ENCODE measurements around the gene CR1L. TPM values are rescaled to one million over a fixed set of nuclear protein-coding genes. Genes with fewer than 3 reads are reported as not detected.

CR1L gene
- total and polyA plus RNA-seq, 9 of the 15 experiments (the other 6 are each of a cell fraction or from before 2014, with no cell fraction given) = 10.1 to 74.8 (median 34.3) TPM

GRCh38 chr1:207751790-207752455, 107.0 kb downstream of the CR1L start, which contains the start of gene CD46 (continued):
- TF ChIP-seq ZZZ3 (IDR thresholded peaks at IDR 0.05) = no peak
- no peak for TF ChIP-seq RBM22 (IDR thresholded peaks at IDR 0.05; ENCODE audit: low read depth, low read length, poor library complexity, severe bottlenecking)
- TF ChIP-seq CHD7 (IDR thresholded peaks at IDR 0.05; ENCODE audit: low read depth, low read length) = no peak
- TF ChIP-seq CEBPB (tag; IDR thresholded peaks at IDR 0.05) = no peak
- TF ChIP-seq TRIM28 (IDR thresholded peaks at IDR 0.05) = no peak; the same call in 1 of the 2 replicates
- TF ChIP-seq TARDBP (IDR thresholded peaks at IDR 0.05) = 0 out of 2 replicates have a peak, but pooled peaks have one; percentile 23
- TF ChIP-seq FOS (IDR thresholded peaks at IDR 0.05; ENCODE audit: extremely low read depth, insufficient read length) = peak; percentile 82
- no peak for TF ChIP-seq THRA (IDR thresholded peaks at IDR 0.05)
- TF ChIP-seq CREB1 (IDR thresholded peaks at IDR 0.05) = peak; percentile 46; the same call in 1 of the 2 replicates
- TF ChIP-seq CREB1 (CRISPR knock-in tag; IDR thresholded peaks at IDR 0.05) = peak; percentile 78; the same call in 1 of the 2 replicates
- no peak for TF ChIP-seq ZNF24 (IDR thresholded peaks at IDR 0.05)
- TF ChIP-seq DEAF1 (CRISPR knock-in tag; IDR thresholded peaks at IDR 0.05) = 0 out of 2 replicates have a peak, but pooled peaks have one; percentile 4

All from K562 (cell line).